ENCODE data around the gene RUFY4.

RUFY4 gene

DNA sequence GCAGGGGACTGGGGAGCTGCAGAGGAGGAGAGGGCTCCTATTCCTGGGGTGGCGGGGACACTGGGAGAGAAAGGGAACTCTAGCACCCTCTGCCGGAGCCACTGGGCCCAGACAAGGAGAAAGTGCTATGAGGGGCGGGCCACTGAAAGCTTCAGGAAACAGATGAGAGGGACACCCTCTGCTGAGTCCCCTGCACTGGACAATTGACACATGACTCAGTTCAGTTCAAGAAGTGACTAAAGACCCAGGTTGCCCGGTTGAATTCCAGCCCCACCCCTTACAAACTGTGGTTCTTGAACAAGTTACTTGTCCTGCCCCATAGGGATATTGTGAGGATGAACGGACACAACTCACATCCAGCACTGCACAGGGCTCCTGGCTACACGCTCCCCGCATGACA is 5.0 kb downstream of the RUFY4 start:
- no peak for DNase-seq (ENCODE audit: low read depth)
- TF ChIP-seq, protein P1, sequence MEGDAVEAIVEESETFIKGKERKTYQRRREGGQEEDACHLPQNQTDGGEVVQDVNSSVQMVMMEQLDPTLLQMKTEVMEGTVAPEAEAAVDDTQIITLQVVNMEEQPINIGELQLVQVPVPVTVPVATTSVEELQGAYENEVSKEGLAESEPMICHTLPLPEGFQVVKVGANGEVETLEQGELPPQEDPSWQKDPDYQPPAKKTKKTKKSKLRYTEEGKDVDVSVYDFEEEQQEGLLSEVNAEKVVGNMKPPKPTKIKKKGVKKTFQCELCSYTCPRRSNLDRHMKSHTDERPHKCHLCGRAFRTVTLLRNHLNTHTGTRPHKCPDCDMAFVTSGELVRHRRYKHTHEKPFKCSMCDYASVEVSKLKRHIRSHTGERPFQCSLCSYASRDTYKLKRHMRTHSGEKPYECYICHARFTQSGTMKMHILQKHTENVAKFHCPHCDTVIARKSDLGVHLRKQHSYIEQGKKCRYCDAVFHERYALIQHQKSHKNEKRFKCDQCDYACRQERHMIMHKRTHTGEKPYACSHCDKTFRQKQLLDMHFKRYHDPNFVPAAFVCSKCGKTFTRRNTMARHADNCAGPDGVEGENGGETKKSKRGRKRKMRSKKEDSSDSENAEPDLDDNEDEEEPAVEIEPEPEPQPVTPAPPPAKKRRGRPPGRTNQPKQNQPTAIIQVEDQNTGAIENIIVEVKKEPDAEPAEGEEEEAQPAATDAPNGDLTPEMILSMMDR (IDR thresholded peaks at IDR 0.05; ENCODE audit: control insufficient read depth, insufficient read depth, low read depth, low read length, missing control alignments) = peak; percentile 43
- H3K4me3 ChIP-seq (ENCODE audit: control insufficient read depth, low read depth, low read length) = no peak overlapping the region

DNA sequence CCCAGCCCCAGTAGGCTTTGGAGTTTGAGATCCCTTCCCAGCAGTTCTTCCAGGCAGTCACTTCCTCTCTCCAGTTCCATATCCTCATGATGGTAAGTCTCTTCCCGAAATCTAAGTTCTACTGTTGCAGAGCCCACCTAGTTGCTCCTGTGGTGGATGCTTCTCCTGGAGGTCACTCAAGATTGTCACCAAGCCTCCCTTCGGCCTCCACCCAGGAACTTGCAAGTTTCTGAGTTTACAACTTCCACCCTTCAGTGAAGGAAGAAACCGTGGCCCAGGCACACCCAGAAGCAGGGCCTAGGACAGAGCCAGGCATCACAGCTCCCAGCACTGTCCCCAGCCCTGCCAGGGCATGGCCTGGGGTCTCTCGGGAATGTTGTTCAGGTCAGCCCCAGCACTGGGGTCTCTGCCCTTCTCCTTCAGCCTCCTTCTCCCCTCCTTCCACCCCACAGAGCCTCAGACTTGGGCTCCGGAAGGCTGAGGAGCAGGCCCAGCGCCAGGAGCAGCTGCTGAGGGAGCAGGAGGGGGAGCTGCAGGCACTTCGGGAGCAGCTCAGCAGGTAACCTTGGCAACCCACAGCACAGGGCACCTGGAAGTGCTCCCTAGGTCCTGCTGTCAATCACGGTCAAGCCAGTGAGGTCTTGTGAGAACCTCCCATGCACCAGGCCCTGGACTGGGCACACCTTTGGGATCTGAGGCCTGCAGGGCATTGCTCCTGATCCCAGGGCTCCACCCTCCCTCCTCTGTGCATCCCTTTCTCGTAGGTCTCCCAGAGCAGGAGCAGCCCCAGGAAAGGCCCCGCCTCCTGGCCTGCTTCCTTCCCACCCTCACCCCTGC is 7.1 kb downstream of the RUFY4 start:
- no peak for DNase-seq (ENCODE audit: low read depth)
- no peak overlapping the region for H3K4me3 ChIP-seq (ENCODE audit: control insufficient read depth, low read depth, low read length)
- TF ChIP-seq, protein P1 (IDR thresholded peaks at IDR 0.05; ENCODE audit: control insufficient read depth, insufficient read depth, low read depth, low read length, missing control alignments) = no peak

DNA sequence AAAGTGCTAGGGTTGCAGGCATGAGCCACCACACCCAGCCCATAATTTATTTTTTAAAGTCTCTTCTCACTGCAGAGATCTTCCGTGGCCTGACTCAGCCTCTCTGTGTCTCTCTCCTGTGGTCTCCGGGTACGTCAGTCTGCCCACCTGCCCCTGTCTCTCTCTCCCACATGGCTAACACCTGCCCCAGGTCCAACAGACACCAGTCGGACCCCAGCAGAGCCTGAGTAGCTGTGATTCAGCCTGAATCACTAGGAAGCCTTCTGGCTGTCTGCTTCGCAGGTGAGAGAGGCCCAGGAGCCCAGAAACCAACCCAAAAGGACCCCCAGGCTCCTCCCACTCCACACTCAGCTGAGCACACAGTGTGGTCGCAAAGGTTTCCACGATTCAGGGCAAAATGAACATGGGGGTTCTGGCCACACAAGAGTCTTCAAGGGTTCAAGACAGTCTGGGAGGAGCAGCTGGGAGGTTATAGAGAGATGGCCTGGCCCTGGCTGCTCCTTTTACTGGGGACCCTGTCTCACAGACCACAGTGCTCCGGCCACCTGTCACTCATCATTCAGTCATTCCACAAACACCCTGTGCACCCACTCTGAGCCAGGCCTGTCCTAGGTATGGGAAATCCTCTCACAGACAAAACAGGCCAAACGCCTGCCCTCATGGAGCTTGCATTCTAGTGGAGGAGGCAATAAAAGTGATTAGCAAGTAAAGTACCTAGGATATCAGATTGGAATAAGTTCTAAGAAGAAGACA is 8.6 kb downstream of the RUFY4 start:
- no peak overlapping the region for H3K4me3 ChIP-seq (ENCODE audit: control insufficient read depth, low read depth, low read length)
- no peak for DNase-seq (ENCODE audit: low read depth)
- TF ChIP-seq, protein P1 (IDR thresholded peaks at IDR 0.05; ENCODE audit: control insufficient read depth, insufficient read depth, low read depth, low read length, missing control alignments) = no peak

DNA sequence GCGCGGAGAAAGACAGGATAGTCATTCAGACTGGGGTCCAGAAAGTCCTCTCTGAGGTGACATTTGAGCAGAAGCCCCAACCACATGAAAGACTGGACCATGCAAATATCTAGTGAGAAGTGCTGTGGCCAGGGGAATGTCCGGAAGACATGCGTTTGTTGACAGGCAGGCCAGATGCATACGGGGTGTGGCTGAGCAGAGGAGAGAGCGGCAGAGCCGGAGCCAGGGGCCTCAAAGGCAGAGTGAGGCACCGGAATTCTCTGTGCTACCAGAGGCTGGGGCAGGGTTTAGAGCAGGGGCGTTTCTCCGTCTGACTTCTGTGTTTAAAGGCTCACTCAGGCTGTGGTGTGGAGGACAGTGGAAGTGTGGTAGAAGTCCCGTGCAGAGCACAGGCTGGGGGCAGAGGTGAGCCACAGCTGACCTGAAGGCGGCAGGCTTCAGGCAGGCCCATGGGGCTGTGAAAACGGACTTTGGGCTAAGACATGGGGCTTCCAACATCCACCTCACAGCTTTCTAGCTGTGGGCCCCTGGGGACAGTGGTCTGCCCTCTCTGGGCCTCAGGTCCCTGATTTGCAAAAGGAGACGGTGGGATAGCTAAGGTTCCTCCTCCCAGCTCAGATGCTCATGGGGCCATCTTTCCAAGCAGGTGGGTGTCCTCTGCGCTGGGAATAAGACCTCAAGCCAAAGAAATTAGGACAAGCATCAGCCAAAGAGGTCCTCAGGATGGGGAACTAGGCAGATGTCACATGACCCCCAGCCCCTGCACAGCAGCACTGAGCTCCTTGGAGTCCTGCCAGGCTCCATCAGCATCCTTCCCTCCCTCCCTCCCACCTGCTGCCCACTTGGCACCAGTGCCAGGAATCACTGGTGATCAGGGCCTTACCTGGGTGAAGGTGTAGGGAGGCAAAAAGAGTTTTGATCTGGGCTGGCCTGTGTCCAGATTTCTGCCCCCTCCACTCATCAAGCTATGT is 11.2 kb downstream of the RUFY4 start:
- no peak overlapping the region for H3K4me3 ChIP-seq (ENCODE audit: control insufficient read depth, low read depth, low read length)
- no peak for DNase-seq (ENCODE audit: low read depth)
- TF ChIP-seq, protein P1 (IDR thresholded peaks at IDR 0.05; ENCODE audit: control insufficient read depth, insufficient read depth, low read depth, low read length, missing control alignments) = no peak

DNA sequence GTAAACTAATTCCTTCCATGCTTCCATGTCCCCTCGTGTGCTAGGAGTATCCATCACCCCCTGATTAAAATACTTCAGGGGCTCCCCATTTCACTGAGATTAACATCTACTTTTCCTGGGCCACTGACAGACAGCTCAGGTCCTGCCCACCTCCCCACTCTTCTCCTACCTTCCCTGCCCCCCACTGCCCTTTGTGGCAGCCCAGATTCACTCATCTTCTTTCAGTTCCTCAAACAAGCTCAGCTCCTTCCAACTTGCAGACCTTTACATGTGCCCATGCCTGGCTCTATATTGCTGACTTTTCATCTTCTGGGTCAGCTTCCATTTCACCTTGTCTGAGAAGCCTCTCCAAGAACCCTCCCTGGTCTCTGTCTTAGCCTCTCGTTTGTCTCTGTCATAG is 12.0 kb downstream of the RUFY4 start:
- no peak for DNase-seq (ENCODE audit: low read depth)
- TF ChIP-seq, protein P1 (IDR thresholded peaks at IDR 0.05; ENCODE audit: control insufficient read depth, insufficient read depth, low read depth, low read length, missing control alignments) = no peak
- no peak overlapping the region for H3K4me3 ChIP-seq (ENCODE audit: control insufficient read depth, low read depth, low read length)

DNA sequence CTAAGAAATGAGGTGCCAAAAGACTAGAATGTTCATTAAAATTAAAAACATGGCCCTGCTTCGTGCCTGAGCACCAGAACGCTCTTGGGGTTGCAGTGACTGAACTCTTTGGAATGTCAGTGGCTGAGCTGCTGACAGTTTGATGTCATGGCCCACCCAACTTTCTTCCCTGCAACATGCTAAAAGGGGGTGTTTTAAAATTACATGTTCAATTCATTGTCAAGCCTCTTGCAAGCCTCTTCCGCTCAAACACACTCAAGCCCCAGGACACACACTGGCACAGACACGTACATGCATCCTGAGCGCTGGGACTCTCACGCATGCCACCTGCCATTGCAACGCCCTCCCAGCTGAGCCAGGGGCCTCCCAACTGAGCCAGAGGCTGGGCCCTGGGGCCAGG is 12.6 kb downstream of the RUFY4 start:
- TF ChIP-seq, protein P1 (IDR thresholded peaks at IDR 0.05; ENCODE audit: control insufficient read depth, insufficient read depth, low read depth, low read length, missing control alignments) = no peak
- DNase-seq (ENCODE audit: low read depth) = peak; percentile 62
- H3K4me3 ChIP-seq (ENCODE audit: control insufficient read depth, low read depth, low read length) = no peak overlapping the region
